Measurements from ENCODE around the gene NRAS. TPM values are rescaled to one million over a fixed set of nuclear protein-coding genes. Genes with fewer than 3 reads are reported as not detected.

The NRAS gene
- total and polyA plus RNA-seq, 5 donors, result 4.8 to 12.8 (median 8.8) TPM

DNA sequence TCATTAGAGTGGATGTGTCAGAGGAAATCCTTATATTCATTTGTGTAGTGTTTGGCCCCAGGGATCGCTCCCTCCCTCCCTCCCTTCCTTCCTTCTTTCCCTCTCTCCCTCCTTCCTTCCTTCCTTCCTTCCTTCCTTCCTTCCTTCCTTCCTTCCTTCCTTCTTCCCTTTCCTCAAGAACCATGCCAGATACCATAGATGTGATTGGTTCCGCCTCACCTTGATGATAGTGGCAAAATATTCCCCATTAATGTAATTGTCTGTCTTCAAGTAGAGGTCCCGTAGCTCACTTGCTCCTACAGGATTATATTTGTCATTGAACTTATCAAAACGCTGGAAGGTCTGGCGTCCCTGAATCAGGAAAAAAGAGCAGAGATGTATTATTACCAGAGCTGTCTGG is 38.9 kb downstream of the NRAS start:
- no peak overlapping the region for H3K4me3 ChIP-seq (ENCODE audit: low read length)
- no peak overlapping the region for H3K27ac ChIP-seq (ENCODE audit: low read length)
- H3K4me1 ChIP-seq (ENCODE audit: control insufficient read depth, insufficient read depth, low read length), result no peaks in the 10 kb centered on the region
- 76% methylated on average over 5 of the region's 5 CpGs for WGBS
- intact Hi-C loops (cut with DNase I), result no loop called here
- no peaks in the 10 kb centered on the region for H3K9me3 ChIP-seq (ENCODE audit: control insufficient read depth, low read length)
- no peaks in the 10 kb centered on the region for H3K27me3 ChIP-seq (ENCODE audit: control insufficient read depth, insufficient read depth)
- DNase-seq, result no peak
- no peak for ATAC-seq

DNA sequence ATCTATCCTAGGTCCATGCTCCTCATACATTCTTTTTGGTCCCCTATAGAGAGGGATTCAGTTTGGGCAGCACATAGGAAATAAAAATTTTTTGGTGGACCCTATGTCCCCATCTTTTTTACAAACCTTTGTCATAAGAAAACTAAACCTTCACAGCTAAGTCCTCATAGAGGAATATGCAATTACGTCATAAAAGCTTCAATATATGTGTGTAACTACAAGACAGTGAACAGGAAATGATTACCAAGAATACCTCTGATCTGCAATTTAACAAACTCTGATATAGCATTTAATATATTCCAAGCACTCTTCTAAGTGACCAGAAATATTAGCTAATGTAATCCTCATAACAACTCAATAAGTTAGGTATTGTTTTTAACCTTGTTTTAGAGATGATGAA is 40.5 kb downstream of the NRAS start:
- 93% methylated on average over 1 of the region's 1 CpG for WGBS
- ATAC-seq (no peak), DNase-seq (no peak)
- intact Hi-C loops (cut with DNase I), result no loop called here
- H3K27ac ChIP-seq (ENCODE audit: low read length), result no peak overlapping the region
- H3K4me3 ChIP-seq (ENCODE audit: low read length), result no peak overlapping the region
- H3K9me3 ChIP-seq (ENCODE audit: control insufficient read depth, low read length), result no peaks in the 10 kb centered on the region
- no peaks in the 10 kb centered on the region for H3K4me1 ChIP-seq (ENCODE audit: control insufficient read depth, insufficient read depth, low read length)
- no peaks in the 10 kb centered on the region for H3K27me3 ChIP-seq (ENCODE audit: control insufficient read depth, insufficient read depth)

DNA sequence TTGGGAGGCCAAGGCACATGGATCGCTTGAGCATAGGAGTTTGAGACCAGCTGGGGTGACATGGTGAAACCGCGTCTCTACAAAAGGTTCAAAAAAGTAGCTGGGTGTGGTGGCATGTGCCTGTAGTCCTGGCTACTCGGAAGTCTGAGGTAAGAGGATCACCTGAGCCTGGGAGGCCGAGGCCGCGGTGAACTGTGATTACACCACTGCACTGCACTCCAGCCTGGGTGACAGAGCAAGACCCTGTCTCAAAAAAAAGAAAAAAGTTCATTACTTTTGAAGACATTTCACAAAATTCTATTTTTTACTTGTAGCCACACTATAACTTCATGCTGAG is 44.7 kb downstream of the NRAS start:
- Histone ChIP-seq H3K4me3 (ENCODE audit: low read length) (no peak overlapping the region), H3K9me3 (ENCODE audit: control insufficient read depth, low read length) (no peaks in the 10 kb centered on the region), H3K27ac (ENCODE audit: low read length) (no peak overlapping the region), H3K27me3 (ENCODE audit: control insufficient read depth, insufficient read depth) (no peaks in the 10 kb centered on the region), H3K4me1 (ENCODE audit: control insufficient read depth, insufficient read depth, low read length) (no peaks in the 10 kb centered on the region)
- ATAC-seq (no peak), DNase-seq (no peak)
- intact Hi-C loops (cut with DNase I), result no loop called here
- 88% methylated on average over 7 of the region's 7 CpGs for WGBS

DNA sequence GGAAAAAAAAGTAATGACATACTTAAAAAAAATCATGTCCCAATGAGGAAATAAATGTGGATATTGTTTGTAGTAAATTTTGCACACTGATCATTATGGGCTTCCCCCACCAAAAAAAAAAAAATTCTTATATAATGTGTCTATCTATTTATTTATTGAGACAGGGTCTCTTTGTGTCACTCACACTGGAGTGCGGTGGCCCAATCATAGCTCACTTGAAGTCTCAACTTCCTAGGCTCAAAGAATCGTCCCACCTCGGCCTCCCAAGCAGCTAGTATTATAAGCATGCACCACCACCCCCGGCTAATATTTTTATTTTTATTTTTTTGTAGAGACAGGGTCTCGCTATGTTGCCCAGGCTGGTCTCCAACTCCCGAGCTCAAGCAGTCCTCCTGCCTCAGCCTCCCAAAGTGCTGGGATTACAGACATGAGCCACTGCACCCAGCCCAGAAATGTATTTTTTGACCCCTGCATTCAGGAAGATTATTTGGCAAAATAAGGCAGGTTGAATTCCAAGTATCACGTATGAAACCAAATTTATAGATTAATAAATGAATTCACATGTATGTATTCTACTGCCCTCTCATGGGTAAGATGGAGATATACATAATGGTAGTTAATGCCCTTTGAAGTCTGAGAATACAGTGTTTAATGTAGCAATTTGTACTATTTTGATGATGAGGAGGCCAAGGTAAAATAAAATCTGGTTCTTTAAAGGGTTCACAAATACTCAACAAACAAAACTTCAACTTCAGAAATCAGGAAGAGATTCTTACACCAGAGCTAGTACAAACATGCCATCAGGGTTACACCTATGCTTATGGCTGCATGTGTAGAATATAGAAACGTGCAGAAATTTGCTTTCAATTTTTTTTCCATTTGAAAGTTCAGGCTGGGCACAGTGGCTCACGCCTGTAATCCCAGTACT is 45.3 kb downstream of the NRAS start:
- H3K4me1 ChIP-seq (ENCODE audit: control insufficient read depth, insufficient read depth, low read length), result no peaks in the 10 kb centered on the region
- DNase-seq (no peak), ATAC-seq (no peak)
- H3K4me3 ChIP-seq (ENCODE audit: low read length), result peak overlapping the region; percentile 53
- no peaks in the 10 kb centered on the region for H3K9me3 ChIP-seq (ENCODE audit: control insufficient read depth, low read length)
- WGBS, result 67% methylated on average over 9 of the region's 9 CpGs
- intact Hi-C loops (cut with DNase I), result no loop called here
- H3K27me3 ChIP-seq (ENCODE audit: control insufficient read depth, insufficient read depth), result no peaks in the 10 kb centered on the region
- no peak overlapping the region for H3K27ac ChIP-seq (ENCODE audit: low read length)

DNA sequence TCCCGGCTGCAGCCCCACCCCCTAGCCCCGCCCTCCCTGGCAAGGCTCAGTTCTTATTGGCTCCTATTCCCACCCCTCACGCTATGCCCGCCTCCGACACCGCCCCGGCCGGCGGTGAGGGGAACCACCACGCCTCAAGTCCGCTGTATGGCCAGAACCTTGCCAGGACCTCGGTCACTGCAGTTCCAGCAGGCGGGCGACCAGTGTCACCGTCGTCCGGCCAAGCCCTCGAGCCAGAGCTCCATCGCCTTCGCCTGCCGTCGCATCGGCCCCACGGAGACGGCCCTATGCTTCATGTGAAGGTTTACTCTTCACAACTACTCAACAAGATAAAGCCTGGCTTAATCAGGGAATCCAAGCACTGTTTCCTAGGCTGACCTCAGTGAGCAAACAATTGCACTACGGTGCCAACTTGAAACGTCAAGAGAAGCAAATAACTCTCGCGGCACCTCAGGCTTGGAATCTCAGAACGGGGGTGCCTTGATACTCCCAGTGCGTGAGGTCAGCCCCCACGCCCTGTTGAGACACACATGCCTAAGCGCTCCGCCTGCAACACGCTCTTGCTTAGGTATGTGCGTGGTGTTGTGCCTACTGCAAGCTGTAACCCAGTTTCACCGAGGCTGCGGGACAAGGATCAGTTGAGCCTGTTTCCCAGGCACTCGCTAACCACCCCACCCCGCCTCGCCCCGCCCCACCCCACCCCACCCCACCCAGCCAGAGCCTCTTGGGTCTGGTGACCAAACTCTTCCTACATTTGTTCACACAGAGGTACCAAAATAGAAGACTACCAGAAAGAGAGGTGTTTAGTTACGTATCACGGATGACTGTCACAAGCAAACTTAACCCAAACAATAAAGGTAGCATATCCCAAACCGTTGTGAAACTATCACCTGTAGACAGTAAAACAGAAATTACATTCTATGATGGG is 46.2 kb downstream of the NRAS start:
- peak; percentile 100 for ATAC-seq
- peak overlapping the region; percentile 18 for H3K27ac ChIP-seq (ENCODE audit: low read length)
- no peaks in the 10 kb centered on the region for H3K27me3 ChIP-seq (ENCODE audit: control insufficient read depth, insufficient read depth)
- WGBS, result 4% methylated on average over 45 of the region's 45 CpGs
- no peaks in the 10 kb centered on the region for H3K9me3 ChIP-seq (ENCODE audit: control insufficient read depth, low read length)
- intact Hi-C loops (cut with DNase I), result no loop called here
- peak overlapping the region; percentile 53 for H3K4me3 ChIP-seq (ENCODE audit: low read length)
- no peaks in the 10 kb centered on the region for H3K4me1 ChIP-seq (ENCODE audit: control insufficient read depth, insufficient read depth, low read length)
- peak; percentile 96 to 97 (median 97) for DNase-seq

DNA sequence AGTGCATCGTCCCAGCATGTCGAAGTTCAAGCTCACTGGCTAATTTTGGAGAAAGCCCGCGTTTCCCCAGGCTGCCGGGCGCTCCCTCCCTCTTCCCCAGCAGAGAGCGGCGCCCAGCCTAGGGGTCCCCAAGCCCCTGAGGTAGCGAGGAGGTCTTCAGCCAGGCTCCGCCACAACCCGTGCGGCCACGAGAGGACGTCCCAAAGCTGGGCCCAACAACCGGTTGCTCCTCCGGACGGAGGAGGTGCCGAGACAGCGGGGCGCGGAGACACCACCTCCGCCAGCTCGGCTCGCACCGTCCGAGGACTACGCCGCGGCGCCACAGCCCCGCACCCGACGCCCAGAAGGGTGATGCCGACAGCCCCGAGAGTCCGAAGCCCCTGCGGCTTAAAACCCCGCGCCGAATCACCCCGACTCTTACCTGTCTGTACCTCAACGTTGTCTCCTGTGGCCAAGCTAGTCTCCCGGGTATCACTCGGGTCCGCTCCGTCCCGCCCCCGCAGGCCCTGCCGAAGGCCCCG is 46.9 kb downstream of the NRAS start, which contains the start of gene DENND2C:
Gene DENND2C (minus strand): TSS at position 488 of the 521 bp plus-strand sequence. CDS start 44,065 bp downstream, outside the sequence.
- intact Hi-C loops (cut with DNase I), result no loop called here
- Histone ChIP-seq H3K4me3 (ENCODE audit: low read length) (peak within 1 kb of the TSS; percentile 53), H3K9me3 (ENCODE audit: control insufficient read depth, low read length) (no peaks in the 10 kb centered on the region), H3K27me3 (ENCODE audit: control insufficient read depth, insufficient read depth) (no peaks in the 10 kb centered on the region), H3K27ac (ENCODE audit: low read length) (peak within 1 kb of the TSS; percentile 18), H3K4me1 (ENCODE audit: control insufficient read depth, insufficient read depth, low read length) (no peaks in the 10 kb centered on the region)
- DNase-seq (no peak), ATAC-seq (peak; percentile 77 to 81)
- WGBS, result under 1% methylated on average over 50 of the region's 50 CpGs

DNA sequence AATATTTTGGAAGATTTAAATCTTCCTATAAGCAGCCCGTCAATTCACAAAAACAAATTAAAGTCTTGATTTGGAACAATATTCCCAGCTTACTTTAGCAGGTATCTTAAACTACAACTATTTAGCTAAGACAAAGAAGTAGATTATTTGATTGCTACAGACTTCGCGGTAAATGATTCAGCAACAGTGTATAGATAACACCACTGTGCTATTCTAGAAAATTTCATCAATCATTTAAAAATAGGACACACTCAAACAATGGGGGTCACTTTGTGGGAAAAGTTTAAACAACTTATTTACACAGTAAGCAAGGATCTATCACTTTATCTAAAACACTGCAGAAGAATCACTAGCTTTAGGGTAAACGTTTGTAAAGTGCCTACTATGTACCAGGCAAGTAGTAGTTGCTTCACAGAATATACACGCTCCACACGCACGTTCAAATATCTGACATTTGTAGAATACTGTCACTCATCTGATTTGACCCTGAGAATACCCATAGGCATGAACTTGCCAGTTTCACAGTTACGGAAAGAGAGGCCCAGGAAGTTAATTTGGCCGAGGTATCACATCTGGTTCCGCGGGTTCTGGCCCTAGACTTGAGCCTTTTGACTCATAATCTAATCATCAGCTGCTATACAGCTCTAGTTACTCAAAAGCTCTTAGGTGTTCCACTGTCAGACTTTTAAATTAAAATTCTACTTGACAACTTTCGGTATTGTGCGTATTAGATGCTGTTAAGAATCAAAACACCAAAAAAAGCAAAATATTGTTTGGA is 47.6 kb downstream of the NRAS start:
- intact Hi-C loops (cut with DNase I), result no loop called here
- H3K27ac ChIP-seq (ENCODE audit: low read length), result no peak overlapping the region
- WGBS, result 40% methylated on average over 13 of the region's 13 CpGs
- H3K9me3 ChIP-seq (ENCODE audit: control insufficient read depth, low read length), result no peaks in the 10 kb centered on the region
- DNase-seq (no peak), ATAC-seq (no peak)
- H3K4me1 ChIP-seq (ENCODE audit: control insufficient read depth, insufficient read depth, low read length), result no peaks in the 10 kb centered on the region
- H3K4me3 ChIP-seq (ENCODE audit: low read length), result peak overlapping the region; percentile 53
- H3K27me3 ChIP-seq (ENCODE audit: control insufficient read depth, insufficient read depth), result no peaks in the 10 kb centered on the region

DNA sequence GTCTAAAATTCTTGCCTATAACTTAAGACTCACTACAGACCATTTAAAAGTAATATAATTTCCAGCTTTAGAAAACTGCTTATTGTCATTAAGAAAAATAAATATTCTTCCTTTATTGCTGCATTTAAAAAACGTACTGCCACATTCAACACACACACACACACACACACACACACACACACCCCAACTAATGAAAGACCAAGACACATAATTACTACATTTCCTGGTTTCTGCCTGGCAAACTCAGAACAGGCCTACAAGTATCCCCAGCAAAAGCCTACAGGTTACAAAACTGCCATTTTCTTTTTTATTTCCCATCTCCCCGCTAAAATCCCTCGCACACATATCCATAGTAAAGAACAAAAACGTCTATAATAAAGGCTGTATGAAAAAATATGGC is 48.2 kb downstream of the NRAS start:
- H3K27me3 ChIP-seq (ENCODE audit: control insufficient read depth, insufficient read depth), result no peaks in the 10 kb centered on the region
- intact Hi-C loops (cut with DNase I), result no loop called here
- ATAC-seq (no peak), DNase-seq (no peak)
- no peaks in the 10 kb centered on the region for H3K4me1 ChIP-seq (ENCODE audit: control insufficient read depth, insufficient read depth, low read length)
- WGBS, result 88% methylated on average over 4 of the region's 4 CpGs
- no peaks in the 10 kb centered on the region for H3K9me3 ChIP-seq (ENCODE audit: control insufficient read depth, low read length)
- H3K4me3 ChIP-seq (ENCODE audit: low read length), result no peak overlapping the region
- no peak overlapping the region for H3K27ac ChIP-seq (ENCODE audit: low read length)

DNA sequence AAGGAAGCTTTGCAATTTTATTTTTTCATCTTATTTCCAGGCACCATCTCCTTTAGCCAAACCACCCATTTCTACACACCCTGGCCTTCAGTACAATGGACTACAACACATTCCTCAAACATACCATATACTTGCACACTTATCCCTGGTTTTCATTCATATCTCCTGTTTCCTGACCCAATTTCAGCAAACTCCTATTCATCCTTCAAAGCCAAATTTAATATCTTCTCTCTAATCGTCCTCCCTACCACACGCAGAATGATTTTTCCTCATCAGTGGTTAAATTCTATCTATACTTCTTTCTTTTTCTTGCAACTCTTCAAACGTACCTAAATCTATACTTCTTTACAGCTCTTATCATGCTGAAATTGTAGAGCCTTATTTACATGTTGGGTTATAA is 49.6 kb downstream of the NRAS start:
- Histone ChIP-seq H3K27ac (ENCODE audit: low read length) (no peak overlapping the region), H3K4me1 (ENCODE audit: control insufficient read depth, insufficient read depth, low read length) (no peaks in the 10 kb centered on the region), H3K27me3 (ENCODE audit: control insufficient read depth, insufficient read depth) (no peaks in the 10 kb centered on the region), H3K4me3 (ENCODE audit: low read length) (no peak overlapping the region), H3K9me3 (ENCODE audit: control insufficient read depth, low read length) (no peaks in the 10 kb centered on the region)
- intact Hi-C loops (cut with DNase I), result no loop called here
- ATAC-seq, result no peak
- DNase-seq, result no peak
- WGBS, result 89% methylated on average over 3 of the region's 3 CpGs

DNA sequence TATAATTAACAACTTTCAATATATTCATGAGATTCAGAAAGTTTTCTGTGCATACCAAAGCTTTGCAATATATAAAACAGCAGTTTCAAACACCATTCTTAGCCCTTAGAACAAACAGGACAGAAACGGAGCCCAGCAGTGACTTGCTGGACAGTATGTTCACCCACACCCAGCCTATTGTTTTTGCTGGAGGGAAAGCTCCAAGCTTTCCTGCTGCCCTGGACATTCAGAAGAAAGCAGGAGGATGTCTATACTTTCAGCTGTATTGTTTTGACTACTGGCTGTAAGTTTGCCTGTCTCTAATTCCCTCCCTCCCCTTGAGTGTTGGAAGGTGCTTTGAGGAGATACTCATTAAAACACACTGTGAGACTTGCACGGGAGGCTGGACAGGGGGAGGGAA is 56.3 kb downstream of the NRAS start:
- no peaks in the 10 kb centered on the region for H3K9me3 ChIP-seq (ENCODE audit: control insufficient read depth, low read length)
- H3K27me3 ChIP-seq (ENCODE audit: control insufficient read depth, insufficient read depth), result no peaks in the 10 kb centered on the region
- WGBS, result 26% methylated on average over 2 of the region's 2 CpGs
- no peaks in the 10 kb centered on the region for H3K4me1 ChIP-seq (ENCODE audit: control insufficient read depth, insufficient read depth, low read length)
- ATAC-seq, result peak in 1 of 2 donors; percentile 42
- intact Hi-C loops (cut with DNase I), result no loop called here
- DNase-seq, result no peak
- H3K27ac ChIP-seq (ENCODE audit: low read length), result no peak overlapping the region
- H3K4me3 ChIP-seq (ENCODE audit: low read length), result no peak overlapping the region
